IMR-90 (cell line): ENCODE results near the gene RARS1. TPM values are rescaled to one million over a fixed set of nuclear protein-coding genes. Genes with fewer than 3 reads are reported as not detected.

Experiments
- ATAC-seq: fragments of 200-7000 bp; cut with Tn5 transposase; 2 replicates; pipeline ENCODE4 v1.9.1; 2020; ENCODE audit warnings: low read depth, mild to moderate bottlenecking, moderate library complexity
- BruUV-seq: library from RNA; stranded (reverse); fragments of 400-500 nt; replicated peaks from 2 replicates; lab custom pipeline; 2021; lab: Mats Ljungman, UMichigan
- CTCF ChIA-PET: fragments of 300-600 bp; formaldehyde crosslinking; extraction: SDS; loops from one replicate; lab custom pipeline; 2021; ENCODE audit warnings: antibody characterized with exemption; lab: Yijun Ruan, JAX
- POLR2A ChIA-PET: fragments of 300-600 bp; sonication (Branson Sonifier 250); formaldehyde crosslinking; loops from one replicate; lab custom pipeline; 2022; ENCODE audit warnings: antibody characterized with exemption; ENCODE audit not compliant: unreplicated experiment; lab: Charles Lee
- DNase-seq: peaks from one replicate; pipeline ENCODE4 v3.0.0; 2013
- H2AFZ ChIP-seq: replicated peaks from 2 replicates; pipeline ENCODE3; 2013; ENCODE audit warnings: low read length, mild to moderate bottlenecking; ENCODE audit not compliant: poor library complexity
- H2AK5ac ChIP-seq: 2 replicates; pipeline ENCODE4 v1.6.1; 2013; ENCODE audit warnings: low read depth, low read length, inconsistent platforms
- H2AK9ac ChIP-seq: replicated peaks from 2 replicates; pipeline ENCODE3; 2013; ENCODE audit warnings: mild to moderate bottlenecking, low read depth, low read length, moderate library complexity; ENCODE audit not compliant: poor library complexity
- H2BK120ac ChIP-seq: 2 replicates; pipeline ENCODE4 v1.6.1; 2013; ENCODE audit warnings: low read depth, low read length, inconsistent platforms
- H2BK15ac ChIP-seq: 3 replicates; pipeline ENCODE4 v1.6.1; 2013; ENCODE audit warnings: low read depth, low read length, inconsistent platforms
- H2BK20ac ChIP-seq: 2 replicates; pipeline ENCODE4 v1.6.1; 2013; ENCODE audit warnings: low read depth, mild to moderate bottlenecking, inconsistent platforms, low read length, moderate library complexity
- H2BK5ac ChIP-seq: 2 replicates; pipeline ENCODE4 v1.6.1; 2013; ENCODE audit warnings: mild to moderate bottlenecking, low read depth, low read length, inconsistent platforms; ENCODE audit not compliant: poor library complexity, severe bottlenecking
- H3K14ac ChIP-seq: replicated peaks from 2 replicates; pipeline ENCODE4 v1.6.1; 2013; ENCODE audit warnings: low read depth, low read length, inconsistent platforms
- H3K18ac ChIP-seq: 2 replicates; pipeline ENCODE4 v1.6.1; 2013; ENCODE audit warnings: low read depth, low read length, control low read depth
- H3K23ac ChIP-seq: 2 replicates; pipeline ENCODE4 v1.6.1; 2013; ENCODE audit warnings: low read depth, low read length, inconsistent platforms
- H3K27ac ChIP-seq: 2 replicates; pipeline ENCODE4 v1.5.1; 2013; ENCODE audit warnings: mild to moderate bottlenecking, control low read depth, low read length; ENCODE audit not compliant: insufficient read depth
- H3K27me3 ChIP-seq: 2 replicates; pipeline ENCODE4 v1.6.1; 2013; ENCODE audit warnings: low read length; ENCODE audit not compliant: control insufficient read depth, insufficient read depth
- H3K36me3 ChIP-seq: 2 replicates; pipeline ENCODE4 v1.6.1; 2013; ENCODE audit warnings: low read length, mixed read lengths; ENCODE audit not compliant: control insufficient read depth, insufficient read depth
- H3K4ac ChIP-seq: 2 replicates; pipeline ENCODE4 v1.6.1; 2013; ENCODE audit warnings: low read depth, low read length, inconsistent platforms
- H3K4me1 ChIP-seq: 2 replicates; pipeline ENCODE4 v1.6.1; 2013; ENCODE audit warnings: low read length, mixed read lengths; ENCODE audit not compliant: control insufficient read depth, insufficient read depth
- H3K4me2 ChIP-seq: 2 replicates; pipeline ENCODE4 v1.6.1; 2013; ENCODE audit warnings: low read depth, mild to moderate bottlenecking, control low read depth, low read length, moderate library complexity
- H3K4me3 ChIP-seq: 2 replicates; pipeline ENCODE4 v1.5.1; 2013; ENCODE audit warnings: low read depth, mild to moderate bottlenecking, control low read depth, low read length, moderate library complexity; ENCODE audit not compliant: insufficient read depth
- H3K56ac ChIP-seq: 2 replicates; pipeline ENCODE4 v1.6.1; 2013; ENCODE audit warnings: low read length, inconsistent platforms; ENCODE audit not compliant: insufficient read depth; ENCODE audit errors: extremely low read depth
- H3K79me1 ChIP-seq, 2 experiments: 2 replicates each; pipeline ENCODE4 v1.6.1; 2013; ENCODE audit warnings: low read length in 2 of 2, inconsistent platforms in 1 of 2, low read depth in 1 of 2
- H3K9ac ChIP-seq: 2 replicates; pipeline ENCODE4 v1.6.1; 2013; ENCODE audit warnings: low read depth, low read length, control low read depth
- H3K9me1 ChIP-seq: 2 replicates; pipeline ENCODE4 v1.6.1; 2013; ENCODE audit warnings: low read length, inconsistent platforms; ENCODE audit not compliant: insufficient read depth
- H3K9me3 ChIP-seq: 2 replicates; pipeline ENCODE4 v1.6.1; 2013; ENCODE audit warnings: low read length; ENCODE audit not compliant: control insufficient read depth, insufficient read depth
- H4K20me1 ChIP-seq: 2 replicates; pipeline ENCODE4 v1.6.1; 2013; ENCODE audit warnings: low read length, inconsistent platforms; ENCODE audit not compliant: insufficient read depth
- H4K5ac ChIP-seq: 2 replicates; pipeline ENCODE4 v1.6.1; 2013; ENCODE audit warnings: mild to moderate bottlenecking, low read depth, low read length, control low read depth
- H4K8ac ChIP-seq, 2 experiments: 2 replicates each; pipeline ENCODE4 v1.6.1; 2013; ENCODE audit warnings: low read depth in 2 of 2, low read length in 2 of 2, control low read depth in 1 of 2, inconsistent platforms in 1 of 2
- H4K91ac ChIP-seq: 2 replicates; pipeline ENCODE4 v1.6.1; 2013; ENCODE audit warnings: low read depth, low read length, inconsistent platforms; ENCODE audit not compliant: insufficient read depth
- BHLHE40 ChIP-seq: fragments of 150-350 bp; IDR thresholded peaks from 2 replicates; pipeline ENCODE4 v1.6.1; 2016; ENCODE audit warnings: mild to moderate bottlenecking, low read depth, low read length
- CEBPB ChIP-seq: IDR thresholded peaks from 2 replicates; pipeline ENCODE4 v1.6.1; 2012; ENCODE audit warnings: low read depth, low read length, improper control_type of control experiment
- CHD1 ChIP-seq: IDR thresholded peaks from 2 replicates; pipeline ENCODE4 v1.6.1; 2012; ENCODE audit warnings: low read depth, low read length, improper control_type of control experiment
- CTCF ChIP-seq: conservative IDR thresholded peaks from 2 replicates; pipeline ENCODE4 v1.5.1; 2012; ENCODE audit warnings: mild to moderate bottlenecking, low read depth, low read length, improper control_type of control experiment
- ELK1 ChIP-seq: fragments of 150-350 bp; IDR thresholded peaks from 2 replicates; pipeline ENCODE4 v1.6.1; 2016; ENCODE audit warnings: low read depth, mild to moderate bottlenecking, low read length, moderate library complexity, borderline replicate concordance
- MAZ ChIP-seq: IDR thresholded peaks from 2 replicates; pipeline ENCODE4 v1.6.1; 2012; ENCODE audit warnings: low read depth, mild to moderate bottlenecking, low read length, improper control_type of control experiment, moderate library complexity, borderline replicate concordance
- MXI1 ChIP-seq: IDR thresholded peaks from 2 replicates; pipeline ENCODE4 v1.6.1; 2012; ENCODE audit warnings: low read depth, mild to moderate bottlenecking, low read length, moderate library complexity, borderline replicate concordance
- POLR2A ChIP-seq: IDR thresholded peaks from 2 replicates; pipeline ENCODE4 v1.6.1; 2012; ENCODE audit warnings: mild to moderate bottlenecking, low read depth, low read length
- RAD21 ChIP-seq: IDR thresholded peaks from 2 replicates; pipeline ENCODE4 v1.6.1; 2012; ENCODE audit warnings: low read length, improper control_type of control experiment
- RFX5 ChIP-seq: IDR thresholded peaks from 2 replicates; pipeline ENCODE4 v1.8.0; 2012; ENCODE audit warnings: low read depth, mild to moderate bottlenecking, low read length, moderate library complexity
- SMC3 ChIP-seq: fragments of 150-350 bp; IDR thresholded peaks from 2 replicates; pipeline ENCODE4 v1.6.1; 2016; ENCODE audit warnings: low read depth, mild to moderate bottlenecking, antibody characterized with exemption, low read length, moderate library complexity
- WGBS, 2 experiments: methylation state at CpG; one replicate each; pipeline versions ENCODE4 v1.1.5 to v1.1.7; 2013; ENCODE audit warnings: missing lambda C conversion rate in 2 of 2; ENCODE audit not compliant: insufficient read length in 1 of 2; ENCODE audit errors: extremely low coverage in 2 of 2; 5-methylcytosine and 5-hydroxymethylcytosine counted together
- dilution Hi-C: fragments of 300-500 bp; cut with HindIII; formaldehyde crosslinking; loops from one replicate; pipeline ENCODE4 v1.14.3; 2018; ENCODE audit warnings: low sequenced_read_pairs; ENCODE audit not compliant: unreplicated experiment
- in situ Hi-C: fragments of 300-500 bp; cut with MboI; formaldehyde crosslinking; loops from 3 replicates; pipeline ENCODE4 v1.14.3; 2019; ENCODE audit warnings: low sequenced_read_pairs, inconsistent platforms, mixed read lengths
- intact Hi-C: fragments of 100-400 bp; cut with micrococcal nuclease; formaldehyde crosslinking; loops from 2 replicates; pipeline ENCODE4 v1.10.0; 2022
- polyA plus RNA-seq, 3 experiments: library from polyadenylated mRNA; depleted of rRNA; stranded (reverse); fragments of >200 nt; gene quantifications; 2 replicates each; pipeline ENCODE4 v1.2.3, GENCODE V29; 2012; ENCODE audit warnings: low replicate concordance in 1 of 3
- total RNA-seq: library from RNA; depleted of rRNA; stranded (reverse); fragments of >200 nt; gene quantifications from 2 replicates; pipeline ENCODE4 v1.2.3, GENCODE V29; 2012

Gene RARS1
- total and polyA plus RNA-seq, 2 of the 4 experiments (the other 2 are of a cell fraction): 80.4 to 153 TPM

- peak; percentile 53 for TF ChIP-seq CTCF
Observed at GRCh38 chr5:168472329-168472728, 13.9 kb upstream of the RARS1 start (continued).

GRCh38 chr5:168474319-168474718, 12.0 kb upstream of the RARS1 start:
- no peaks in the 10 kb centered on the region for H3K36me3 ChIP-seq
- H4K5ac ChIP-seq: no peak overlapping the region
- BruUV-seq: no TSS peak
- CTCF ChIA-PET: interaction anchor here (0.9 kb wide), 1 partner anchor 9 kb away, joined by 3 read pairs; no protein-coding TSS in a partner anchor
- H3K18ac ChIP-seq: no peak overlapping the region
- dilution Hi-C loops: no loop called here
- H3K9me3 ChIP-seq: no peaks in the 10 kb centered on the region
- no peak overlapping the region for H3K56ac ChIP-seq
- H3K23ac ChIP-seq: no peak overlapping the region; the same call in 1 of the 2 replicates
- POLR2A ChIA-PET: no interaction called here
- H2AK5ac ChIP-seq: peak overlapping the region; percentile 8; the same call in 1 of the 2 replicates
- H2BK5ac ChIP-seq: no peak overlapping the region
- in situ Hi-C loops: no loop called here
- H3K9me1 ChIP-seq: peaks cover 18% of the 10 kb centered on the region
- H3K4me1 ChIP-seq: peaks cover 15% of the 10 kb centered on the region
- TF ChIP-seq POLR2A: no peak
- TF ChIP-seq MAZ: no peak
- no peak for TF ChIP-seq MXI1
- TF ChIP-seq RAD21: no peak
- no peak for TF ChIP-seq CEBPB
- TF ChIP-seq RFX5: no peak
- no peak for TF ChIP-seq SMC3
- no peak for TF ChIP-seq ELK1
- TF ChIP-seq BHLHE40: no peak
- TF ChIP-seq CHD1: no peak
- no peak overlapping the region for H3K4me2 ChIP-seq
- H2BK15ac ChIP-seq: no peak overlapping the region
- WGBS, 2 experiments: no CpG with 5 or more reads among the region's 1 CpG
- no peak overlapping the region; the same call in 1 of the 2 replicates for H2BK120ac ChIP-seq
- no peak overlapping the region for H2AFZ ChIP-seq
- no peak overlapping the region for H3K14ac ChIP-seq
- H3K9ac ChIP-seq: no peak overlapping the region
- intact Hi-C loops: loop anchor here (5.0 kb wide), 1 partner anchor 182 kb away; the partner anchor contains the start of gene WWC1
- 0 out of 4 replicates have a peak, but pooled peaks cover 0 to 3% of the 10 kb centered on the region in 2 experiments for H3K79me1 ChIP-seq
- no peak overlapping the region for H3K4ac ChIP-seq
- H4K91ac ChIP-seq: no peak overlapping the region
- no peak overlapping the region for H2AK9ac ChIP-seq
- DNase-seq (no peak), ATAC-seq (no peak)
- no peak overlapping the region for H2BK20ac ChIP-seq
- H3K27me3 ChIP-seq: no peaks in the 10 kb centered on the region
- no peaks in the 10 kb centered on the region; the same call in 1 of the 2 replicates for H4K20me1 ChIP-seq
- H4K8ac ChIP-seq: no peak overlapping the region
- H3K4me3 ChIP-seq: no peak overlapping the region
- no peak overlapping the region for H3K27ac ChIP-seq
